ENCODE results near the gene NRXN3. TPM values are rescaled to one million over a fixed set of nuclear protein-coding genes. Genes with fewer than 3 reads are reported as not detected.

The NRXN3 gene
- polyA plus RNA-seq, result 0.41 to 1.6 TPM (median 0.89 TPM) in 3 replicates
- polyA plus RNA-seq (2011; ENCODE audit: low read depth), result 0.19 TPM
- 0.23 and 0.47 TPM in 2 replicates for polyA plus RNA-seq (2011; cell fraction: cytosol; rRNA removed)
- polyA plus RNA-seq (2011; cell fraction: nucleus; rRNA removed), result 1.4 and 2.0 TPM in 2 replicates
- 0.17 and 0.85 TPM in 2 replicates for polyA plus RNA-seq (2012; ENCODE audit: low replicate concordance)
- 0.82 to 2.3 TPM (median 2.2 TPM) in 3 replicates for polyA minus RNA-seq
- polyA minus RNA-seq (2011; cell fraction: cytosol; rRNA and poly(A)+ RNA removed), result not detected
- 2.0 and 2.7 TPM in 2 replicates for polyA minus RNA-seq (2011; cell fraction: nucleus; rRNA and poly(A)+ RNA removed)

DNA sequence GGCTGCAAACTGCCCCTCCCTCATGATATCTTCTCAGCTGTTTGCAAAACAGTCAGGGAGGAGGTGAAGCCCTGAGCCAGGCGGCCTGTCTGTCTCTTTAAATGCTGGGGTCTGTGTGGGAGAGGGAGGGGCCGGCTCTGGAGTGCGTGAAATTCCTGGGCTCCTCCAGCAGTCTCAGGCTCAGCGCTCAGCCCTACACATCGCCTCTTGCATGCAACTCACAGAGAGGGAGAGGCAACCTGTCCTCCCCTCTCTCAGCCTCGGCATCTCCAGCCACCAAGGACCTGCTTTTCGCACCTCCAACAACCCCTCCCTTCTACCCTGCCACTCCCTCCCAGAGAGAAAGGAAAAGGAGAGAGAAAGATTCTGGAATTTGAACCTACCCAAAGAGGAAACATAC is at the start of gene NRXN3:
Gene NRXN3, plus strand, starts transcription at position 171 of the 400 bp plus-strand sequence. CDS start 72,721 bp downstream, outside the sequence.
- Histone ChIP-seq H3K9me1 (ENCODE audit: control insufficient read depth, extremely low read depth, insufficient read depth, low read length) (no peaks in the 10 kb centered on the region), H4K20me1 (ENCODE audit: control insufficient read depth, extremely low read depth, insufficient read depth, low read length) (no peaks in the 10 kb centered on the region), H3K27me3 (ENCODE audit: control insufficient read depth, extremely low read depth, insufficient read depth, low read length) (peaks cover 5% of the 10 kb centered on the region), H3K79me2 (ENCODE audit: control insufficient read depth, insufficient read depth, low read length) (no peaks in the 10 kb centered on the region), H3K4me2 (ENCODE audit: control insufficient read depth, extremely low read depth, insufficient read depth, low read depth, low read length) (peak within 1 kb of the TSS; percentile 47), H3K27ac (ENCODE audit: control insufficient read depth, insufficient read depth, low read length) (no peak within 1 kb of the TSS), H3K9ac (ENCODE audit: control insufficient read depth, extremely low read depth, insufficient read depth, low read length) (no peak within 1 kb of the TSS), H3K4me3 (ENCODE audit: control insufficient read depth in 2 of 3, extremely low read depth in 1 of 3, insufficient read depth in 2 of 3, low read depth in 1 of 3, low read length in 3 of 3) (peak within 1 kb of the TSS in 2 of 3 experiments; percentile 8 to 11), H3K36me3 (ENCODE audit: control insufficient read depth in 2 of 2, extremely low read depth in 1 of 2, insufficient read depth in 2 of 2, low read length in 2 of 2) (no peaks in the 10 kb centered on the region), H3K9me3 (ENCODE audit: control insufficient read depth, low read depth, low read length) (no peaks in the 10 kb centered on the region), H2AFZ (ENCODE audit: control insufficient read depth, low read length) (peak within 1 kb of the TSS; percentile 42), H3K4me1 (ENCODE audit: control insufficient read depth, extremely low read depth, insufficient read depth, low read length) (peaks cover 4% of the 10 kb centered on the region)
- TF ChIP-seq CTCF (optimal IDR thresholded peaks at IDR 0.05 in 1 of 3, IDR thresholded peaks at IDR 0.05 in 1 of 3, conservative IDR thresholded peaks at IDR 0.05 in 1 of 3; ENCODE audit: extremely low read depth in 1 of 3, insufficient read depth in 2 of 3, low read length in 3 of 3) (no peak), EZH2 (IDR thresholded peaks at IDR 0.05; ENCODE audit: low read length) (no peak)
- no peak for DNase-seq (ENCODE audit: low read depth, low spot score)
- dilution Hi-C loops (cut with MboI; ENCODE audit: extremely low pct_ligation_motif_present, low sequenced_read_pairs), result no loop called here
- no peak for FAIRE-seq

DNA sequence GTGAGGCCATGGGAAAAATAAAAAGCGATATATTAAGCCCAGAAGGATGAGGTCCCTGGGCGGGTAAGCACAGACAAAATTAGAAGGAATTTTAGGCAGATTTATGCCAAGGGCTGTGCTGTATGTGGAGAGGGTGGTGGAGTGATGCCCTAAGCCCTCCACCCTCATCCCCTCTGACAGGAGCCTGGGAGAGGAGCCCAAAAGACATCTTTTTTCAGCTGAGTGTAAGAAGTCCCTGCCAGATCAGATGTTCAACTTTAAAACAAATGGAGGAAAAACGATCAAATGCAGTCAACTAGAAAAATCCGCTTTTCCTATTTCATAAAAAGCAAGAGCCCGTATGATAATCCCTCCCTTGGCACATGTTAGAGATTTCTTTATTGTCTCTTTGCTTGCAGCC is 47.7 kb upstream of the NRXN3 start:
- dilution Hi-C loops (cut with MboI; ENCODE audit: extremely low pct_ligation_motif_present, low sequenced_read_pairs), result no loop called here
- FAIRE-seq, result no peak
- Histone ChIP-seq H3K27me3 (ENCODE audit: control insufficient read depth, extremely low read depth, insufficient read depth, low read length) (peaks cover 14% of the 10 kb centered on the region), H3K4me1 (ENCODE audit: control insufficient read depth, extremely low read depth, insufficient read depth, low read length) (no peaks in the 10 kb centered on the region), H3K79me2 (ENCODE audit: control insufficient read depth, insufficient read depth, low read length) (no peaks in the 10 kb centered on the region), H2AFZ (ENCODE audit: control insufficient read depth, low read length) (no peak overlapping the region), H3K9ac (ENCODE audit: control insufficient read depth, extremely low read depth, insufficient read depth, low read length) (no peak overlapping the region), H4K20me1 (ENCODE audit: control insufficient read depth, extremely low read depth, insufficient read depth, low read length) (no peaks in the 10 kb centered on the region), H3K4me2 (ENCODE audit: control insufficient read depth, extremely low read depth, insufficient read depth, low read depth, low read length) (no peak overlapping the region), H3K9me1 (ENCODE audit: control insufficient read depth, extremely low read depth, insufficient read depth, low read length) (no peaks in the 10 kb centered on the region), H3K27ac (ENCODE audit: control insufficient read depth, insufficient read depth, low read length) (no peak overlapping the region), H3K4me3 (ENCODE audit: control insufficient read depth in 2 of 3, extremely low read depth in 1 of 3, insufficient read depth in 2 of 3, low read depth in 1 of 3, low read length in 3 of 3) (no peak overlapping the region), H3K9me3 (ENCODE audit: control insufficient read depth, low read depth, low read length) (no peaks in the 10 kb centered on the region), H3K36me3 (ENCODE audit: control insufficient read depth in 2 of 2, extremely low read depth in 1 of 2, insufficient read depth in 2 of 2, low read length in 2 of 2) (no peaks in the 10 kb centered on the region)
- DNase-seq (ENCODE audit: low read depth, low spot score), result no peak
- TF ChIP-seq CTCF (optimal IDR thresholded peaks at IDR 0.05 in 1 of 3, IDR thresholded peaks at IDR 0.05 in 1 of 3, conservative IDR thresholded peaks at IDR 0.05 in 1 of 3; ENCODE audit: extremely low read depth in 1 of 3, insufficient read depth in 2 of 3, low read length in 3 of 3) (no peak), EZH2 (IDR thresholded peaks at IDR 0.05; ENCODE audit: low read length) (no peak)
